ENCODE measurements around the gene ARL14. TPM values are rescaled to one million over a fixed set of nuclear protein-coding genes. Genes with fewer than 3 reads are reported as not detected.
A peak's percentile ranks its signal among the peaks of the same experiment; 100 is the strongest.

ARL14 gene
- total RNA-seq, 4 donors from 2014 or later, result 2.5 to 28.9 (median 16.5) TPM

DNA sequence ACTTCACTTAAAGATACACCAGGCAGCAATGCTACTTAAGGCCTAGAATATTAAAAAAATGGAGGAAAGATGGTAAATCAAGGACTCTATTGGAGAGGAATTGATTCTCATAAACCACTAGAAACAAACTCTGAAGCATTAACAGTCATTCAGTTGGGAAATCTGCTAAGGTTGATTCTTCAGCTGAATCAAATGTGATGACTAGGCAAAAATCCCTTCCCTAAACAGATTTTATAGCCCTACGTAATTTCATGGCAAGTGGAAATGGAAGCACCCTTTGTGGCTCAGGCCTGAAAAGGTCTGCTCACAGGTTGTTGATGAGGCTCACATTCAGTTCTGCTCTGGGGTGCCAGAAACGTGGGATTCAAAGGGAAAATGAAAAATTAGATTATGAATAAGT, 38.8 kb upstream of the ARL14 start:
- H3K4me3 ChIP-seq, result no peak overlapping the region
- no peaks in the 10 kb centered on the region for H3K4me1 ChIP-seq
- no peaks in the 10 kb centered on the region for H3K27me3 ChIP-seq
- TF ChIP-seq POLR2A (IDR thresholded peaks at IDR 0.05), result no peak
- no peak for TF ChIP-seq CTCF (IDR thresholded peaks at IDR 0.05)
- no peak for DNase-seq
- no peaks in the 10 kb centered on the region for H3K36me3 ChIP-seq
- no peak overlapping the region for H3K27ac ChIP-seq
- H3K9me3 ChIP-seq, result no peaks in the 10 kb centered on the region

DNA sequence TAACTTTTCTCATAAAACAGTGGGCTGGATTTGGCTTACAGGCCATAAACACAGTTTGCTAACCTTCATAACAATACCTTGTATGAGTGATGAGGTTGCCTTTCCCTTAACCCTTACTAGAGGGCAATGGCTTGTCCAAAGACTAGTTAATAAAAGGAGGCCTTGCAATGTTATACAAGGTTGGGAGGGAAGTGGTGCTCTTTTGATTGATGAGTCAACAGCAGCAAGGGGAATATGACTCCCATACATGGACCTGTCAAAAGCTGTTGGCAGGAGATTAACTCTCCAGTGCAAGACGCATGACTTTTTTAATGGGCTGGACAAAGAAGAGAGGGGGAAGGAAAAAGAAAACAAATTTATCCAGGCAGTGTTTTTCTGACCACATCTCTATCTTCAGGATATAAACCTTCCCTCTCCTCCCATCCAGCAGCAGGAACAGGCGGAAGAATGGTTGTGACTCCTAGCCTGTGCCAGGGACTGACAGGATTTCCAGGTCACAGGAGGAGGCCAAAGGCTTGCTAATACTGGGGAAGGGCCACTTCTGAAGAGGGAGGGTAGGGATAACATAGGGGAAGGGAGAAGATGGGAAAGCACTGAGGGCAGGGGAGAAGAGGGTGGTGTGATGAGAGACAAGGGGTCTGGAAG, 35.2 kb upstream of the ARL14 start:
- DNase-seq, result no peak
- Histone ChIP-seq H3K4me1 (no peaks in the 10 kb centered on the region), H3K27me3 (no peaks in the 10 kb centered on the region), H3K9me3 (no peaks in the 10 kb centered on the region), H3K4me3 (no peak overlapping the region), H3K27ac (no peak overlapping the region), H3K36me3 (no peaks in the 10 kb centered on the region)
- no peak for TF ChIP-seq CTCF (IDR thresholded peaks at IDR 0.05)
- TF ChIP-seq POLR2A (IDR thresholded peaks at IDR 0.05), result no peak

GRCh38 chr3:160643994-160644393, 33.0 kb upstream of the ARL14 start:
- H3K36me3 ChIP-seq, result no peaks in the 10 kb centered on the region
- H3K4me3 ChIP-seq, result no peak overlapping the region
- no peaks in the 10 kb centered on the region for H3K4me1 ChIP-seq
- H3K27ac ChIP-seq, result no peak overlapping the region
- no peak for DNase-seq
- TF ChIP-seq POLR2A (IDR thresholded peaks at IDR 0.05) (no peak), CTCF (IDR thresholded peaks at IDR 0.05) (peak in 1 of 6 experiments; percentile 40)
- no peaks in the 10 kb centered on the region for H3K9me3 ChIP-seq
- H3K27me3 ChIP-seq, result no peaks in the 10 kb centered on the region

- TF ChIP-seq POLR2A (IDR thresholded peaks at IDR 0.05) (no peak), CTCF (IDR thresholded peaks at IDR 0.05) (no peak)
- Histone ChIP-seq H3K27ac (no peak overlapping the region), H3K9me3 (no peaks in the 10 kb centered on the region), H3K4me3 (no peak overlapping the region), H3K27me3 (no peaks in the 10 kb centered on the region), H3K36me3 (no peaks in the 10 kb centered on the region), H3K4me1 (no peaks in the 10 kb centered on the region)
- DNase-seq, result no peak
Measured at GRCh38 chr3:160644491-160644890, 32.5 kb upstream of the ARL14 start.

- H3K4me1 ChIP-seq, result no peaks in the 10 kb centered on the region
Measured at GRCh38 chr3:160648701-160649100, 28.3 kb upstream of the ARL14 start.

More at GRCh38 chr3:160648701-160649100, 28.3 kb upstream of the ARL14 start:
- no peak overlapping the region for H3K4me3 ChIP-seq
- H3K27me3 ChIP-seq, result no peaks in the 10 kb centered on the region
- no peak overlapping the region for H3K27ac ChIP-seq
- TF ChIP-seq CTCF (IDR thresholded peaks at IDR 0.05), result no peak
- no peak for TF ChIP-seq POLR2A (IDR thresholded peaks at IDR 0.05)
- DNase-seq, result no peak
- H3K9me3 ChIP-seq, result no peaks in the 10 kb centered on the region
- H3K36me3 ChIP-seq, result no peaks in the 10 kb centered on the region
